Stromal cell of bone marrow (primary cell): ENCODE results near the gene JOSD2.

ENCODE experiments used
- DNase-seq: peaks from one replicate; pipeline ENCODE4 v3.0.0-alpha.2; 2012; ENCODE audit warnings: low read depth

JOSD2 gene

GRCh38 chr19:50514346-50515167 lies 3.6 kb upstream of the JOSD2 start:
- no peak for DNase-seq

GRCh38 chr19:50513746-50514345 lies 2.9 kb upstream of the JOSD2 start, which contains the start of gene ASPDH:
TSS of gene ASPDH (minus strand) at chr19:50513913. CDS start at chr19:50513823, 90 bp downstream.
- no peak for DNase-seq

- DNase-seq, result no peak
Observed at GRCh38 chr19:50512999-50513745, 2.2 kb upstream of the JOSD2 start.

- no peak for DNase-seq
Observed at GRCh38 chr19:50512112-50512998, 1.4 kb upstream of the JOSD2 start.

GRCh38 chr19:50510700-50511068 lies 307 bp downstream of the JOSD2 start:
- no peak for DNase-seq

GRCh38 chr19:50510121-50510670 lies 795 bp downstream of the JOSD2 start:
- no peak for DNase-seq

GRCh38 chr19:50509366-50509765 lies 1.6 kb downstream of the JOSD2 start:
- no peak for DNase-seq

GRCh38 chr19:50508843-50509190 lies 2.2 kb downstream of the JOSD2 start:
- no peak for DNase-seq

GRCh38 chr19:50507376-50507775 lies 3.6 kb downstream of the JOSD2 start:
- no peak for DNase-seq

GRCh38 chr19:50506700-50507099 lies 4.3 kb downstream of the JOSD2 start:
- DNase-seq, result no peak

GRCh38 chr19:50505856-50506611 lies 5.0 kb downstream of the JOSD2 start:
- DNase-seq, result no peak

GRCh38 chr19:50501568-50502475 lies 9.2 kb downstream of the JOSD2 start:
- DNase-seq, result no peak

GRCh38 chr19:50501186-50501567 lies 9.8 kb downstream of the JOSD2 start:
- DNase-seq, result no peak

- no peak for DNase-seq
Observed at GRCh38 chr19:50500753-50501151, 10.2 kb downstream of the JOSD2 start.

- no peak for DNase-seq
Observed at GRCh38 chr19:50500060-50500752, 10.8 kb downstream of the JOSD2 start.

GRCh38 chr19:50498219-50499056 lies 12.6 kb downstream of the JOSD2 start:
- no peak for DNase-seq

- DNase-seq, result no peak
Observed at GRCh38 chr19:50497022-50497405, 14.0 kb downstream of the JOSD2 start.
